HG03460 (cell line): ENCODE data around the gene DNASE1L2.
"Not testable (repeated sequence)": the region's sequence is repeated elsewhere in the genome, so short reads cannot be mapped to it uniquely, and the experiment has no call there.

Experiments
- ATAC-seq: cut with Tn5 transposase; IDR thresholded peaks from one replicate; pipeline ENCODE4 v1.9.1; 2021; ENCODE audit not compliant: unreplicated experiment

DNASE1L2 gene

GRCh38 chr16:2203119-2203688 is 33.0 kb upstream of the DNASE1L2 start:
- not testable (repeated sequence) for ATAC-seq

GRCh38 chr16:2204416-2205103 is 31.7 kb upstream of the DNASE1L2 start:
- no peak for ATAC-seq

- ATAC-seq, result peak; percentile 60
Observed at GRCh38 chr16:2205104-2205966, 30.9 kb upstream of the DNASE1L2 start, which contains the start of gene MLST8. TSS of gene MLST8 (plus strand) at chr16:2205454. CDS start at chr16:2206086, 632 bp downstream.

GRCh38 chr16:2205967-2206313 is 30.3 kb upstream of the DNASE1L2 start:
- peak; percentile 10 for ATAC-seq

GRCh38 chr16:2206420-2206779 is 29.8 kb upstream of the DNASE1L2 start:
- ATAC-seq, result no peak

- ATAC-seq, result no peak
Observed at GRCh38 chr16:2206780-2207433, 29.3 kb upstream of the DNASE1L2 start.

GRCh38 chr16:2207872-2208271 is 28.4 kb upstream of the DNASE1L2 start:
- no peak for ATAC-seq

- no peak for ATAC-seq
Observed at GRCh38 chr16:2208308-2208707, 27.9 kb upstream of the DNASE1L2 start.

GRCh38 chr16:2208772-2209171 is 27.5 kb upstream of the DNASE1L2 start:
- no peak for ATAC-seq

- no peak for ATAC-seq
Observed at GRCh38 chr16:2209258-2210008, 26.8 kb upstream of the DNASE1L2 start.

GRCh38 chr16:2210009-2210332 is 26.3 kb upstream of the DNASE1L2 start:
- no peak for ATAC-seq

- ATAC-seq, result no peak
Observed at GRCh38 chr16:2210386-2211365, 25.6 kb upstream of the DNASE1L2 start, which contains the start of gene BRICD5. TSS of gene BRICD5 (minus strand) at chr16:2210863. CDS start at chr16:2210833, 30 bp downstream.

GRCh38 chr16:2211923-2212347 is 24.3 kb upstream of the DNASE1L2 start:
- ATAC-seq, result no peak

GRCh38 chr16:2212362-2213324 is 23.6 kb upstream of the DNASE1L2 start:
- ATAC-seq, result no peak

- ATAC-seq, result no peak
Observed at GRCh38 chr16:2213817-2214718, 22.2 kb upstream of the DNASE1L2 start.

GRCh38 chr16:2214719-2214968 is 21.6 kb upstream of the DNASE1L2 start, which contains the start of gene PGP:
TSS of gene PGP (minus strand) at chr16:2214840. CDS start at chr16:2214777, 63 bp downstream.
- ATAC-seq, result peak; percentile 87

- no peak for ATAC-seq
Observed at GRCh38 chr16:2216330-2216729, 19.9 kb upstream of the DNASE1L2 start.
